LNCAP (cell line): ENCODE data around the gene ENGASE.
A peak's percentile ranks its signal among the peaks of the same experiment; 100 is the strongest.

Source experiments
- CTCF ChIP-seq: fragments of 450-650 bp; IDR thresholded peaks from 2 replicates; pipeline ENCODE4 v1.5.1; 2017; ENCODE audit warnings: mild to moderate bottlenecking

Gene ENGASE

GRCh38 chr17:79028496-79029326, 45.9 kb upstream of the ENGASE start:
- peak; percentile 13; the same call in 1 of the 2 replicates for TF ChIP-seq CTCF

DNA sequence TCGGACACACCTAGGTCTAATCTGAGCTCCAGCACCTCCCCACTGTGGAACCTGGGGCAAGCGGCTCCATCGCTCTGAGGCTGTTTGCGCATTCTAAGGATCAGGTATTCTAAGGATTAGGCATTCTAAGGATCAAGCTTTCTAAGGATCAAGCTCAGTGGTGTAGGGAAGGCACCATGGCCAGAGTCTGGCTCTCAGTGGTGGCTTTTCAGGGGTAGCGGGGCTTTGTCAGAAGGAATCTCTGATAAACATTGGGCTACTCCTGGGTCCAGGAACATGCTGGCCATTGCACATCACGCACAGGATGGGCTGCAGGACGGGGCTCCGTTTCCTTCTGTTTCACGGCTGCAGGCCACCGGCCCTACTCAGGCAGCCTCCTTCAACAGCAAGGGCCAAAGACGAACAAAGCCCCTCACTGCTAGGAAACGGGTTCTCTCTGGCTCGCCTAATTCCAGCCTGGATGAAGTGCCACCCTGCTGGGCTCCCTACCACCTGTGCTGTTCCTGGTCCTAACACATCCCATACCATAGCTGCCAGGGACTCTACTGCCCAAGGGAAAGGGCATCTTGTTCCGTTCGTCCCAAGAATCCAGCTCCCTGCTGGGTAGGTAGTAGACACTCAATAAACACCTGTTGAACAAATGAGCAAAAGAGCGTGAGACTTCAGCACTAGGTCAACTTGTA, 45.2 kb upstream of the ENGASE start:
- no peak for TF ChIP-seq CTCF

DNA sequence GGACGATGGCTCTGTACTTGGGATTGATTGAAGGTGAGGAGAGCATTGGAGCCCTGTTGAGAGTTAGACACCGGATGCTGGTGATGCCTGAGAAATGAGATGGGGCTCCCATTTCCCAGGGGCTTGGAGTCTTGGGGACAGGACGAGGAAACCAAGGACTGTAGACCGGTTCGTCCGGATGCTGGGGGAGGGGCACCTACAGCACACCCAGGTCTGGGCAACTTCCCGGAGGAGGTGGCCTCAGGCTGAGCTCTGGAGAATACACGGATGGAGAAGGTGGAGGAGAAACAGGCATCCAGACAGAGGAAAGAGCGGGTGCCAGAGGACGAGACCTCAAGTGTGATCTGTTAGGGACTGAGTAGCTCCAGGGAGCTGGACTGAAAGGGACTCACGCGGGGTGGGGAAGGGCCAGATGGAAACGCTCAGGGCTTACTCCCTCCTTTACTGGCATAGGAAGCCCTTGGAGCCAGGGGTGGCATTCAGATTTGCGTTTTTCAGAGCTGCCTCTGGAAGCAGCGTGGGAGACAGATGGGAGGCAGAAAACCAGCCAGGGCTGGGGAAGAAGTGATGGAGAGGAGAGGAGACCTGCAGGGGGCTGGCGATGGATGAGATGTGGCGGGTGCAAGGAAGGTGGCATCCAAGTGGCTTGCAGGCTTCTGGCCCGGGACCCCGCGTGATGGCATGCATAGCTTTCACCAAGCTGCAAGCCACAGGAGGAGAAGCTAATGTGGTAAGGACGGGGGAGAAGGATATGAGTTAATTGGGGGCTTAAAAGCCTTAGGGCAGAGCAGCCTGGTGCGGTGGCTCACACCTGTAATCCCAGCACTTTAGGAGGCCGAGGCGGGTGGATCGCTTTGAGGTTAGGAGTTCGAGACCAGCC, 42.4 kb upstream of the ENGASE start:
- no peak for TF ChIP-seq CTCF

DNA sequence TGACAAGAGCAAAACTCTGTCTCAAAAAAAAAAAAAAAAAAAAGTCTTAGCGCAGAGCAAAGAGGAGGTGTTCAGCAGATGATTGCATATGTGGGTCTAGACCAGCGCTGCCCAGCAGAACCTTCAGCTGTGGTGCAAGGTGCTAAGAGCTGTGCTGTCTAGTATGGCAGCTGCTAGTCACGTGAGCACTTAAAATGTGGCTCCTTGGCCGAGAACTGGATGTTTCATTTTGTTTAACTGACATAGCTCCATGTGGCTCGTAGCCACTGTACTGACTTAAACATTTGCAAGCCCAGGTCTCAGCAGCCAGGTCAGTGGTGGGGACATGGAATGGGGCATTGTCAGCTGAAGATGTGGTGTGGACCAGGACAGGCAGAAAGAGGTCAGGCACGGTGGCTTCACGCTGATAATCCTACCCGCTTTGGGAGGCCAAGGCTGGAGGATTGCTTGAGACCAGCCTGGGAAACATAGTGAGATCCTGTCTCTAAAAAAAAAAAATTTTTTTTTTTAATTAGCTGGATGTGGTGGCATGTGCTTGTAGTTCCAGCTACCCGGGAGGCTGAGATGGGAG, 41.5 kb upstream of the ENGASE start:
- no peak for TF ChIP-seq CTCF

GRCh38 chr17:79033741-79034501, 40.7 kb upstream of the ENGASE start:
- no peak for TF ChIP-seq CTCF

DNA sequence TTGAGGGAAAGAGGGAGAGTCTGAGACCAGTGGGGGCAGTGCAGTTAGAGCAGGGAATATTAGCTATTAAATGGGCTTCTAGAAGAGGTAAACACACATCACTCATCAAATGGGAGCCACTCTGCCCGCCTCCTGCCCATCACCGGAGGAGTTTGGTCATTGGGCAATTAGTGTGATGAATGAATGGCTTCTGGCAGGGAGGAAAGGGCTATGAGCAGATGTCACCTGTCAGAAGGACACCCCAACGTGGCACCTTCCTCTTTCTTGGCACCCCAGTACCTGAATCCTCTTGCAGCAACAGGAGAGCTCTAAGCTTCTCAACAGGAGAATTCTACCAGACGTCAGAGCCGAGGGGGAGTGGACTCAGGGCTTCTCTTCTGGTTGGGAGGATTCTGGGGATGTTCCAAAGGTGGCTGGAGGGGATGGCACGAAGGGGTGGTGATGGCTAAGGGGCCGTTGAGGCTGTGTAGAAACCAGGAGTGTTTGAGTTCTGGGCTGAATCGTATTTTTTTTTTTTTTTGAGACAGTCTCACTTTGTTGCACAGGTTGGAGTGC, 39.6 kb upstream of the ENGASE start:
- TF ChIP-seq CTCF = no peak
